GM12801 (cell line): Measurements from ENCODE around the gene GATAD2B.

Experiments used
- CTCF ChIP-seq: IDR thresholded peaks from one replicate; pipeline ENCODE4 v1.5.1; 2011; ENCODE audit warnings: control low read depth; ENCODE audit not compliant: insufficient read length; ENCODE audit errors: extremely low read depth

Gene GATAD2B

DNA sequence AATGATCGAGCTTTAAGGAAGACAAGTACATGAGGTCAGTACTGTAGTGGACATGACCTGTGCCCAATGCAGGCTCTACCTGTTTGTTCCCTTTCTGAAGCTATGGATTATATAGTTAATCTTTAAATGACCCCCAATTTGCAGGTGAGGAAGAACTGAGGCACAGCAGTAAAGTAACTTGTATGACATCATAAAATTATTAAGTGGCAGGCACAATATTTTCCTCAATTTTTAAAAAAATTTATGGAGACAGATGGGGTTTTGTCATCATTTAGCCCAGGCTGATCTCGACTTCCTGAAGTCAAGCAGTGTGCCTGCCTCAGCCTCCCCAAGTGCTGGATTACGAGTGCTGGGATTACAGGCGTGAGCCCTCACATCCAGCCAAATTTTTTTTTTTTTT, 3.6 kb upstream of the GATAD2B start:
- no peak for TF ChIP-seq CTCF

DNA sequence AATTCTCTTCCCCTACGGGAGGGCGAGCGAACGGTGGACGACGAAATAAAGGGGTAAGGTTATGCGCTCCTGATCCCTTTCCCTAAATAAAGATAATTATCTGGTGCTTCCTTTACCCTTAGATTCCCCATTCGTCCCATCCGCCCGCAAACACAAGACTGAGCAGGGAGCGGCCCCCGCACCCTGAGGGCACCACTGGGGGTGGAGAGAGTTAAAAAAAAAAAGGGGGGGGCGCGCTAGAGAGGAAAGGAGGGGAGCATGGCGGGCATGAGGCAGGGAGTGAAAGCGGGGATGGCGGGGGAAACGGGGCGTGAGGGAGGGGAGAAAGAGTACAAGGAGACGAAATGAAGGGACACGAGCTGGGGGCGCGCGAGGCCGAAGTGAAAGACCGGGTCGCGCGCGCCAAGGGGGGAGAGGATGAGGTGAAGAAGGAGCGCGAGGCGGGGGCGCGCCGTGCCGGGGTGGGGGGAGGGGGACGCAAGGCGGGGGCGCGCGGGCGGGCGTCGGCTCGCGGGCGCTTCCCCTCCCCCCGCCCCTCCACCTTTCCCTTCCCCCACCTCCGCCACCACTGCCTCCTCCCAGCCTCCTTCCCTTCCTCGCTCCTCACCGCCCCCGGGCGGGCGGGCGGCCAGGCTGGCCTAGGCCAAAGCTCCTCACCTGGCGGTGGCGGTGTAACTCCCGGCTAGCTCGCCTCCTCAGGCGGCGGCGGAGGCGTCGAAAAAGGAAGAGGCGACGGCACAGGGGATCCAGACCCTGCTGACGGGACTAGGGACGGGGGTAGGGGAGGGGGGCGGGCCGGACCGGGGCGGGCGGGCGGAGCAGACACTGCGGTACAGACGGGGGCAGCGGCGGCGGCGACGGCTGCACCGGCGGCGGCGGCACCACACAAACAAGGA, 448 bp downstream of the GATAD2B start:
- TF ChIP-seq CTCF, result no peak

DNA sequence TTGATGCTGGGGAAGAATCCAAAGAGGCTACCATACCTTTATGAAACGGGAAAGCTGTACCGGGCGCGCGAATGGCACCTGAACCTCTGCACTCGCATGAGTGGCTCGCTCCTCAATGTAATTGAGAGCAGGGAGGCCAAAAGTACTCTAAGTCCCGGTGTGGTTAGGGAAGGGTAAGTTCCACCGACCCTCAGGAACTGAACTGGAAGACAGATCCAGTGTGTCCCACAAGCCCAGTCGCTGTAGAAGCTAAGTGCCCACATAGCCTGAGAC, 1.0 kb downstream of the GATAD2B start:
- TF ChIP-seq CTCF, result no peak

GRCh38 chr1:153921080-153921802, 1.5 kb downstream of the GATAD2B start:
- no peak for TF ChIP-seq CTCF

- no peak for TF ChIP-seq CTCF
Observed at GRCh38 chr1:153919876-153920852, 2.6 kb downstream of the GATAD2B start.

DNA sequence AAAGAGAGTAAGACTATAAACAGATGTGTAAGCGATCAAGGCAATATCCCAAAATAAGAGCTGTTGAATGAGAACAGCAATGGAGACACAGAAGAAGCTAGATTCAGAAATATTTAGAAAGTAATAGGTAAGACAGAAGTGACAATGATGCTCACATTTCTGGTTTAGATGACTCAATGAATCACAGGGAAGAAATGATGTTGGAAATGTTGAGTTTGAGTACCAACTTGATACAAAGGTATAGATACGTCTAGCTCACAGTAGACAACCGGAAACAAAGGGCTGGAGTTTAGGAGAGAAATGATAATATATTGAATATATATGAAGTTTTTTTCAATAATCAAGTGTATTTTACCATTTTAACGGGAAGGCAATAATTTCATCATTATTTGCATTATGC, 6.5 kb downstream of the GATAD2B start:
- no peak for TF ChIP-seq CTCF

- TF ChIP-seq CTCF, result no peak
Observed at GRCh38 chr1:153912349-153912748, 10.4 kb downstream of the GATAD2B start.
